ENCODE measurements around the gene LOXL1. TPM values are rescaled to one million over a fixed set of nuclear protein-coding genes. Genes with fewer than 3 reads are reported as not detected.

Gene LOXL1
- total and polyA plus RNA-seq, 2 of the 4 experiments (the other 2 are of a cell fraction), result 148 to 332 TPM

DNA sequence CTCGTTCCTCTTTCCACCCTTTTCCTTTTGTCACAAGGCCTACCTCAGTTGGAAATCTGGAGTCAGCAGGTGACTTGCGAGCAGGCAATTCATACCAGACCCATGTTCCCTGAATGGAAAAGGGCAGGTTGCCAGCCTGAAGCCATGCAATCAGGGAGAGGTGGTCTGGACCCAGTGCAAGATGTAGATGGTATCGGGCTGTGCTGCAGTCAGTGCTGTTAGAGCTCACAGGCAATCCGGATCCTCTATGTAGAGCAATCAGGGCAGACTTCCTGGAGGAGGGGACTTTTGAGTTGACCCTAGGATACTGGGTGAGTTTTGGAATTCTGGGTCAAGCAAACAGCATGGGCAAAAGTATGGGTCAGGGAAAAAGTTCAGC, 18.9 kb downstream of the LOXL1 start:
- H3K4me1 ChIP-seq (ENCODE audit: control insufficient read depth, insufficient read depth, low read length), result peaks cover 21% of the 10 kb centered on the region

More for the DNA sequence above, 18.9 kb downstream of the LOXL1 start:
- H2AK5ac ChIP-seq (ENCODE audit: low read depth, low read length), result no peak overlapping the region
- no peak overlapping the region for H2BK120ac ChIP-seq (ENCODE audit: low read depth, low read length)
- intact Hi-C loops (cut with micrococcal nuclease), result no loop called here
- ATAC-seq (ENCODE audit: low read depth), result no peak
- H3K9me1 ChIP-seq (ENCODE audit: insufficient read depth, low read length), result peaks cover 14% of the 10 kb centered on the region
- no peak overlapping the region for H4K8ac ChIP-seq (ENCODE audit: low read depth in 2 of 2, low read length in 2 of 2)
- in situ Hi-C loops (cut with MboI; ENCODE audit: low sequenced_read_pairs), result no loop called here
- no peak overlapping the region for H2AFZ ChIP-seq (replicated peaks; ENCODE audit: low read length, poor library complexity)
- H3K36me3 ChIP-seq (ENCODE audit: control insufficient read depth, insufficient read depth, low read length), result peaks cover 59% of the 10 kb centered on the region
- H2BK5ac ChIP-seq (ENCODE audit: low read depth, low read length, poor library complexity, severe bottlenecking), result no peak overlapping the region
- WGBS, 2 experiments (ENCODE audit: extremely low coverage in 2 of 2, insufficient read length in 1 of 2), result 100% methylated on average over 2 of the region's 4 CpGs; no CpG with 5 or more reads in 1 of the 2 experiments
- no peak for DNase-seq
- no peak overlapping the region for H2AK9ac ChIP-seq (replicated peaks; ENCODE audit: low read depth, low read length, poor library complexity)
- ChIA-PET CTCF (no interaction called here), POLR2A (ENCODE audit: unreplicated experiment) (no interaction called here)
- no peaks in the 10 kb centered on the region for H3K9me3 ChIP-seq (ENCODE audit: control insufficient read depth, insufficient read depth, low read length)
- H4K5ac ChIP-seq (ENCODE audit: low read depth, low read length), result no peak overlapping the region
- no peak overlapping the region for H3K9ac ChIP-seq (ENCODE audit: low read depth, low read length)
- H3K4me2 ChIP-seq (ENCODE audit: low read depth, low read length), result no peak overlapping the region
- peaks cover 27 to 49% of the 10 kb centered on the region in 2 experiments for H3K79me1 ChIP-seq (ENCODE audit: low read depth in 1 of 2, low read length in 2 of 2)
- H4K91ac ChIP-seq (ENCODE audit: insufficient read depth, low read depth, low read length), result no peak overlapping the region
- no peak overlapping the region for H2BK15ac ChIP-seq (ENCODE audit: low read depth, low read length)
- no peak overlapping the region for H2BK20ac ChIP-seq (ENCODE audit: low read depth, low read length)
- H3K27me3 ChIP-seq (ENCODE audit: control insufficient read depth, insufficient read depth, low read length), result no peaks in the 10 kb centered on the region
- BruUV-seq (replicated peaks), result no TSS peak
- no peak overlapping the region for H3K14ac ChIP-seq (replicated peaks; ENCODE audit: low read depth, low read length)
- dilution Hi-C loops (cut with HindIII; ENCODE audit: low sequenced_read_pairs, unreplicated experiment), result no loop called here
- H3K23ac ChIP-seq (ENCODE audit: low read depth, low read length), result no peak overlapping the region
- H3K56ac ChIP-seq (ENCODE audit: extremely low read depth, insufficient read depth, low read length), result no peak overlapping the region
- H3K27ac ChIP-seq (ENCODE audit: insufficient read depth, low read length), result no peak overlapping the region
- no peak overlapping the region for H3K4ac ChIP-seq (ENCODE audit: low read depth, low read length)
- no peak overlapping the region for H3K4me3 ChIP-seq (ENCODE audit: insufficient read depth, low read depth, low read length)
- no peak overlapping the region for H3K18ac ChIP-seq (ENCODE audit: low read depth, low read length)
- TF ChIP-seq RFX5 (IDR thresholded peaks at IDR 0.05; ENCODE audit: low read depth, low read length) (no peak), CTCF (conservative IDR thresholded peaks at IDR 0.05; ENCODE audit: low read depth, low read length) (no peak), RAD21 (IDR thresholded peaks at IDR 0.05; ENCODE audit: low read length) (no peak)
- no peaks in the 10 kb centered on the region for H4K20me1 ChIP-seq (ENCODE audit: insufficient read depth, low read length)
